SK-N-MC (cell line): ENCODE results near the gene DOCK4.

Experiments used
- DNase-seq: peaks from one replicate; pipeline ENCODE4 v3.0.0-alpha.2; 2011; ENCODE audit warnings: low read depth, low spot score
- H3K27ac ChIP-seq: fragments of 200-600 bp; sonication (generic); 2 replicates; pipeline ENCODE4 v1.5.1; 2016; ENCODE audit warnings: mixed run types
- H3K36me3 ChIP-seq: fragments of 200-600 bp; sonication (generic); 2 replicates; pipeline ENCODE4 v1.6.1; 2017; ENCODE audit warnings: antibody characterized with exemption, low read length, mixed read lengths; ENCODE audit not compliant: insufficient read depth
- H3K4me3 ChIP-seq: fragments of 200-600 bp; sonication (generic); 2 replicates; pipeline ENCODE4 v1.5.1; 2016
- H3K9ac ChIP-seq: fragments of 200-600 bp; sonication (generic); 2 replicates; pipeline ENCODE4 v1.8.0; 2017; ENCODE audit warnings: mixed run types, mixed read lengths; ENCODE audit not compliant: insufficient read length
- H3K9me3 ChIP-seq: fragments of 200-600 bp; sonication (generic); 2 replicates; pipeline ENCODE4 v1.6.1; 2017; ENCODE audit warnings: low read depth, mild to moderate bottlenecking, antibody characterized with exemption, low read length, moderate library complexity, mixed read lengths
- EZH2 ChIP-seq: fragments of 200-600 bp; sonication (generic); IDR thresholded peaks from one replicate; pipeline ENCODE4 v1.6.1; 2017; ENCODE audit warnings: antibody characterized with exemption
- FOXP2 ChIP-seq: optimal IDR thresholded peaks from 2 replicates; pipeline ENCODE3; 2011; ENCODE audit warnings: mild to moderate bottlenecking, moderate library complexity; ENCODE audit not compliant: insufficient read depth; ENCODE audit errors: extremely low read length, control extremely low read depth
- POLR2AphosphoS5 ChIP-seq: IDR thresholded peaks from 2 replicates; pipeline ENCODE4 v1.6.1; 2012; ENCODE audit warnings: mild to moderate bottlenecking, low read depth, low read length, borderline replicate concordance

Gene DOCK4

GRCh38 chr7:112212571-112212970, 6.4 kb upstream of the DOCK4 start:
- Histone ChIP-seq H3K4me3 (no peak overlapping the region), H3K9me3 (no peaks in the 10 kb centered on the region), H3K27ac (no peak overlapping the region), H3K36me3 (no peaks in the 10 kb centered on the region), H3K9ac (no peak overlapping the region)
- TF ChIP-seq FOXP2 (no peak), POLR2AphosphoS5 (no peak), EZH2 (no peak)
- no peak for DNase-seq

- DNase-seq, result no peak
- Histone ChIP-seq H3K4me3 (no peak overlapping the region), H3K36me3 (no peaks in the 10 kb centered on the region), H3K9ac (no peak overlapping the region), H3K27ac (no peak overlapping the region), H3K9me3 (no peaks in the 10 kb centered on the region)
- TF ChIP-seq POLR2AphosphoS5, result no peak
- TF ChIP-seq EZH2, result no peak
- TF ChIP-seq FOXP2, result no peak
Measured at GRCh38 chr7:112211348-112211907, 5.2 kb upstream of the DOCK4 start.

DNA sequence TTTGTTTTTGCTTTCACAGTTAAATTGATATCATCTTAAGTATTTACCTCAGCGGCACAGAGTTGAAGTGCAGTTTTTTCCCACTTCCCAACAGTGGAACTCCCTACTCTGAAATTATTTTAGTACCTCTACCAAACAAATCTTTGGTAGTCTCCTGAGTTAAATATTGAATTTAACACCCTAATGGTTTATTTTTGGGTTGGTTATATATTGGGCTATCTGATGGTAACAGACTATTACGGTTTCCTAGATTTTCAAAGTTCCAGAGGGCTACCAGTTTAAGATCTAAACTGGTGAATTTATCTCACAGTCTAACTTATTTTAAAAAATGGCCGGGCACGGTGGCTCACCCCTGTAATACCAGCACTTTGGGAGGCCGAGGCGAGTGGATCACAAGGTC, 1.6 kb upstream of the DOCK4 start:
- H3K4me3 ChIP-seq, result peak overlapping the region; percentile 100
- H3K27ac ChIP-seq, result no peak overlapping the region
- no peak for TF ChIP-seq EZH2
- TF ChIP-seq POLR2AphosphoS5, result no peak
- TF ChIP-seq FOXP2, result no peak
- H3K9ac ChIP-seq, result peak overlapping the region; percentile 88
- no peaks in the 10 kb centered on the region for H3K9me3 ChIP-seq
- H3K36me3 ChIP-seq, result no peaks in the 10 kb centered on the region
- no peak for DNase-seq

GRCh38 chr7:112206991-112207592, 893 bp upstream of the DOCK4 start:
- no peaks in the 10 kb centered on the region for H3K36me3 ChIP-seq
- TF ChIP-seq POLR2AphosphoS5 (no peak), FOXP2 (no peak), EZH2 (no peak)
- H3K9ac ChIP-seq, result peak overlapping the region; percentile 88
- no peaks in the 10 kb centered on the region for H3K9me3 ChIP-seq
- peak overlapping the region; percentile 100 for H3K4me3 ChIP-seq
- no peak overlapping the region for H3K27ac ChIP-seq
- no peak for DNase-seq

- Histone ChIP-seq H3K4me3 (peak overlapping the region; percentile 100), H3K36me3 (no peaks in the 10 kb centered on the region), H3K9ac (peak overlapping the region; percentile 57), H3K27ac (no peak overlapping the region), H3K9me3 (no peaks in the 10 kb centered on the region)
- no peak for DNase-seq
- TF ChIP-seq EZH2 (no peak), FOXP2 (no peak), POLR2AphosphoS5 (no peak)
Measured at GRCh38 chr7:112205343-112206237, 609 bp downstream of the DOCK4 start.

GRCh38 chr7:112204499-112205342, 1.5 kb downstream of the DOCK4 start:
- no peak for DNase-seq
- Histone ChIP-seq H3K4me3 (peak overlapping the region; percentile 100), H3K9ac (peak overlapping the region; percentile 57), H3K9me3 (no peaks in the 10 kb centered on the region), H3K36me3 (no peaks in the 10 kb centered on the region), H3K27ac (no peak overlapping the region)
- TF ChIP-seq POLR2AphosphoS5, result no peak
- no peak for TF ChIP-seq FOXP2
- TF ChIP-seq EZH2, result no peak

DNA sequence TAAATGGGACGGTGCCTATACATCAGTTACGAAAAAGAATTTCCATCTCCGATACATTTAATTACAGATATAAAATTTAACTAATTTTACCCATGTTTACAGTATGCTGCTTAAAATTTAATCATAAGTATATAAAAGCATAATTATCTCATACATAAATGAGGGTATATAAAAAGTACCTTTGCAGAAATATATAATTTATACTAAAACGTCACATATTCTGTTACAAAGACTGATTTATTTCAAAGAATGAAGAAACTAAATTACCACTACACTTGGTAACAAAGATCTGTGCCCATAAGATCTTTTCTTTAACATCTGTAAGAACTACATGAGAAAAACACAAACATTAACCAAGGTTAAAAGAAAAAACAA, 2.8 kb downstream of the DOCK4 start:
- no peak for TF ChIP-seq POLR2AphosphoS5
- TF ChIP-seq FOXP2, result no peak
- no peak for TF ChIP-seq EZH2
- no peaks in the 10 kb centered on the region for H3K9me3 ChIP-seq
- no peak for DNase-seq
- H3K27ac ChIP-seq, result no peak overlapping the region
- H3K4me3 ChIP-seq, result no peak overlapping the region
- no peak overlapping the region for H3K9ac ChIP-seq
- H3K36me3 ChIP-seq, result no peaks in the 10 kb centered on the region

GRCh38 chr7:112202816-112203215, 3.4 kb downstream of the DOCK4 start:
- TF ChIP-seq POLR2AphosphoS5, result no peak
- no peak for TF ChIP-seq FOXP2
- no peak for TF ChIP-seq EZH2
- DNase-seq, result no peak

More at GRCh38 chr7:112202816-112203215, 3.4 kb downstream of the DOCK4 start:
- Histone ChIP-seq H3K9ac (no peak overlapping the region), H3K4me3 (no peak overlapping the region), H3K36me3 (no peaks in the 10 kb centered on the region), H3K27ac (no peak overlapping the region), H3K9me3 (no peaks in the 10 kb centered on the region)
